Measurements from ENCODE around the gene MAGI1.

DNA sequence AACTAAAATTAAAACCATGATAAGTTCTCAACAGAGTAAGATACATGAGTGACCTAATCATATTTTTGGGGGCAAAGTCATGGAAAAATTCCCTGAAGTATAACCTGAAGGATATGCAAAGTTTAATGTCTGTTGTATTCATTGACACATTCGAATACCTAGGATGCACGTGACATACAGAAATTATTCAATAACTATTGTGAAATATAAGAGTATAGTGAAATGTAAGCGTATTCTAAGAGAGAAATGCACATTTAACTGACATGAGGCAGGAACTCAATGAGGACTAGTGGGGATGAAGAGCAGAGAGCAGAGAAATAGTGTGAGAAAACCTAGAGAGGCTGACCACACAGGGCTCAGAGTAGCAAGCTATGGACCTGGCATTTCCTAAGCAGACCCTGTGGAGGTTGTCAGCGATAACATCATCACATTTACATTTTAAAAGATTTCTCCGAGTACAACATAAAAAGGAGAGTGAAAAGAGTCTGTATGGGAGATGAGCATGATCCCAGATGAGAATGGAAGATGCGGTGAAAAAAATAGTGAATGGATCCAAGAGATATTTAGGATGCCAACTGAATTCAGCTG, 588.8 kb downstream of the MAGI1 start:
- TF ChIP-seq FOXK2 (IDR thresholded peaks at IDR 0.05), result no peak
- no peak for TF ChIP-seq TARDBP (IDR thresholded peaks at IDR 0.05)
- no peak for TF ChIP-seq FOXA1 (IDR thresholded peaks at IDR 0.05)
- TF ChIP-seq NFRKB (IDR thresholded peaks at IDR 0.05), result no peak
- TF ChIP-seq BHLHE40 (IDR thresholded peaks at IDR 0.05; ENCODE audit: borderline replicate concordance), result no peak
- TF ChIP-seq LEF1 (IDR thresholded peaks at IDR 0.05; ENCODE audit: borderline replicate concordance), result no peak
- TF ChIP-seq HDGF (IDR thresholded peaks at IDR 0.05; ENCODE audit: borderline replicate concordance), result no peak
- TF ChIP-seq FOXM1 (IDR thresholded peaks at IDR 0.05; ENCODE audit: borderline replicate concordance), result no peak
- no peak for TF ChIP-seq L3MBTL2 (conservative IDR thresholded peaks at IDR 0.05)
- TF ChIP-seq ZNF384 (IDR thresholded peaks at IDR 0.05), result no peak
- no peak for TF ChIP-seq SP1 (IDR thresholded peaks at IDR 0.05)
- TF ChIP-seq SUZ12 (IDR thresholded peaks at IDR 0.05), result no peak
- TF ChIP-seq ARNT (IDR thresholded peaks at IDR 0.05), result no peak

Measured in HEK293T (cell line).